HepG2 (cell line): Measurements from ENCODE around the gene ZNF211. TPM values are rescaled to one million over a fixed set of nuclear protein-coding genes. Genes with fewer than 3 reads are reported as not detected.

ENCODE experiments used
- ATAC-seq: fragments of 200-7000 bp; cut with Tn5 transposase; 3 replicates; pipeline ENCODE4 v1.9.1; 2020; ENCODE audit warnings: mild to moderate bottlenecking, moderate library complexity
- BruUV-seq: library from RNA; stranded (reverse); fragments of 400-500 nt; replicated peaks from 2 replicates; lab custom pipeline; 2021; lab: Mats Ljungman, UMichigan
- CTCF ChIA-PET: fragments of 300-600 bp; formaldehyde crosslinking; extraction: SDS; loops from one replicate; lab custom pipeline; 2021; ENCODE audit warnings: low total read pairs, inconsistent platforms, low intra/inter-chr PET ratio; lab: Yijun Ruan, JAX
- POLR2A ChIA-PET: fragments of 350-600 bp; sonication (Branson Sonifier 250); formaldehyde crosslinking; loops from one replicate; lab custom pipeline; 2020; ENCODE audit warnings: antibody characterized with exemption, inconsistent platforms; lab: Yijun Ruan, JAX
- DNase-seq: peaks from one replicate; pipeline ENCODE4 v3.0.0-alpha.2; 2015; ENCODE audit warnings: low spot score
- FAIRE-seq: peaks from 3 replicates; lab custom pipeline; 2011; peaks lifted over from hg19 to GRCh38; lab: Jason Lieb, UNC
- H2AFZ ChIP-seq: one replicate; pipeline ENCODE4 v1.6.1; 2011; ENCODE audit warnings: low read length, inconsistent platforms
- H3K27ac ChIP-seq: fragments of 300-600 bp; 3 replicates; pipeline ENCODE4 v1.8.0; 2011; ENCODE audit warnings: mixed run types, mild to moderate bottlenecking, mixed read lengths, low read length, inconsistent platforms; ENCODE audit not compliant: insufficient read depth; ENCODE audit errors: extremely low read length
- H3K27me3 ChIP-seq, 2 experiments: fragments of 200-600 bp in 1 of 2; 2 replicates in 1 of 2; 3 replicates in 1 of 2; pipeline versions ENCODE4 v1.6.0 to v1.8.0; 2011; ENCODE audit warnings: low read length in 2 of 2, mild to moderate bottlenecking in 2 of 2, moderate library complexity in 2 of 2, inconsistent platforms in 1 of 2; ENCODE audit not compliant: insufficient read depth in 2 of 2, control insufficient read depth in 1 of 2
- H3K36me3 ChIP-seq, 2 experiments: fragments of 200-600 bp in 1 of 2; replicated peaks in 1 of 2; 2 replicates in 1 of 2; 3 replicates in 1 of 2; pipeline versions ENCODE4 v1.5.1 to v1.8.0; 2011; ENCODE audit warnings: low read length in 2 of 2, inconsistent platforms in 1 of 2; ENCODE audit not compliant: insufficient read depth in 2 of 2, control insufficient read depth in 1 of 2
- H3K4me1 ChIP-seq: 2 replicates; pipeline ENCODE4 v1.5.1; 2012; ENCODE audit warnings: low read length, inconsistent platforms; ENCODE audit not compliant: insufficient read depth
- H3K4me2 ChIP-seq: 2 replicates; pipeline ENCODE4 v1.6.0; 2011; ENCODE audit warnings: low read depth, low read length, inconsistent platforms
- H3K4me3 ChIP-seq, 3 experiments: fragments of 200-600 bp in 1 of 3; sonication (generic), shearing (Covaris generic) in 1 of 3; replicated peaks in 1 of 3; 2 replicates each; pipeline ENCODE4 v1.5.1; 2011 to 2016; ENCODE audit warnings: low read length in 3 of 3, inconsistent platforms in 2 of 3, low read depth in 2 of 3, mild to moderate bottlenecking in 2 of 3, control low read depth in 1 of 3, mixed read lengths in 1 of 3; ENCODE audit not compliant: insufficient read depth in 1 of 3
- H3K79me2 ChIP-seq: one replicate; pipeline ENCODE4 v1.6.1; 2011; ENCODE audit warnings: low read length, inconsistent platforms; ENCODE audit not compliant: insufficient read depth
- H3K9ac ChIP-seq: 2 replicates; pipeline ENCODE4 v1.6.0; 2011; ENCODE audit warnings: mild to moderate bottlenecking, low read depth, low read length, inconsistent platforms; ENCODE audit not compliant: insufficient read depth
- H3K9me3 ChIP-seq: 2 replicates; pipeline ENCODE4 v1.5.1; 2012; ENCODE audit warnings: mild to moderate bottlenecking, low read length
- H4K20me1 ChIP-seq: 2 replicates; pipeline ENCODE4 v1.6.0; 2011; ENCODE audit warnings: inconsistent platforms, mild to moderate bottlenecking, low read length, moderate library complexity; ENCODE audit not compliant: insufficient read depth
- ATF4 ChIP-seq, 2 experiments: fragments of 450-650 bp in 1 of 2; sonication (generic) in 1 of 2; formaldehyde crosslinking; IDR thresholded peaks; 2 replicates each; pipeline versions ENCODE4 v1.5.0 to v1.8.0; 2020 to 2022; ENCODE audit warnings: mild to moderate bottlenecking in 1 of 2, missing genetic modification reagents in 1 of 2
- CENPT ChIP-seq: sonication (generic); formaldehyde crosslinking; IDR thresholded peaks from 2 replicates; pipeline ENCODE4 v1.8.0; 2022; ENCODE audit warnings: low read depth, mild to moderate bottlenecking, moderate library complexity, missing genetic modification reagents
- FOXP4 ChIP-seq: sonication (generic); formaldehyde crosslinking; IDR thresholded peaks from 2 replicates; pipeline ENCODE4 v1.4.0; 2020; ENCODE audit warnings: missing genetic modification reagents
- GPN1 ChIP-seq: sonication (generic); formaldehyde crosslinking; IDR thresholded peaks from 2 replicates; pipeline ENCODE4 v1.5.1; 2020; ENCODE audit warnings: missing genetic modification reagents, borderline replicate concordance
- JARID2 ChIP-seq: sonication (generic); formaldehyde crosslinking; IDR thresholded peaks from 2 replicates; pipeline ENCODE4 v1.8.1; 2023; ENCODE audit warnings: missing genetic modification reagents, inconsistent platforms; ENCODE audit not compliant: insufficient replicate concordance
- MYNN ChIP-seq: sonication (generic); formaldehyde crosslinking; IDR thresholded peaks from 2 replicates; pipeline ENCODE4 v1.4.0; 2020; ENCODE audit warnings: mild to moderate bottlenecking, low read depth, missing genetic modification reagents
- NFKB2 ChIP-seq: sonication (generic); formaldehyde crosslinking; IDR thresholded peaks from 2 replicates; pipeline ENCODE4 v1.4.0; 2020; ENCODE audit warnings: missing genetic modification reagents, borderline replicate concordance
- RCOR2 ChIP-seq: IDR thresholded peaks from 2 replicates; pipeline ENCODE4 v1.6.1; 2016; ENCODE audit warnings: missing biosample characterization, missing genetic modification reagents
- SALL2 ChIP-seq: sonication (generic); formaldehyde crosslinking; IDR thresholded peaks from 2 replicates; pipeline ENCODE4 v1.8.1; 2023; ENCODE audit warnings: mild to moderate bottlenecking, missing genetic modification reagents, inconsistent platforms
- STAG1 ChIP-seq: sonication (generic); formaldehyde crosslinking; IDR thresholded peaks from 2 replicates; pipeline ENCODE4 v1.4.0; 2020; ENCODE audit warnings: missing genetic modification reagents
- TAF1 ChIP-seq: sonication (generic); formaldehyde crosslinking; IDR thresholded peaks from 2 replicates; pipeline ENCODE4 v1.4.0; 2020; ENCODE audit warnings: missing genetic modification reagents
- ZBTB8A ChIP-seq: sonication (generic); formaldehyde crosslinking; IDR thresholded peaks from 2 replicates; pipeline ENCODE4 v1.4.0; 2020; ENCODE audit warnings: mild to moderate bottlenecking, low read depth, missing genetic modification reagents, borderline replicate concordance
- ZNF260 ChIP-seq: sonication (generic); formaldehyde crosslinking; IDR thresholded peaks from 2 replicates; pipeline ENCODE4 v1.4.0; 2020; ENCODE audit warnings: missing genetic modification reagents, low read depth, mild to moderate bottlenecking, borderline replicate concordance
- ZNF510 ChIP-seq: sonication (generic); formaldehyde crosslinking; IDR thresholded peaks from 2 replicates; pipeline ENCODE4 v1.4.0; 2020; ENCODE audit warnings: low read depth, mild to moderate bottlenecking, missing genetic modification reagents
- ZNF615 ChIP-seq: sonication (generic); formaldehyde crosslinking; IDR thresholded peaks from 2 replicates; pipeline ENCODE4 v1.5.0; 2020; ENCODE audit warnings: mild to moderate bottlenecking, missing genetic modification reagents, borderline replicate concordance
- WGBS: methylation state at CpG from one replicate; pipeline ENCODE4 v1.1.6; 2017; ENCODE audit warnings: low lambda C conversion rate; 5-methylcytosine and 5-hydroxymethylcytosine counted together
- in situ Hi-C: cut with HindIII; loops from 2 replicates; pipeline ENCODE4 v1.10.0; 2017; ENCODE audit warnings: low pct_unique_long_range_greater_than_20kb; ENCODE audit not compliant: extremely low pct_ligation_motif_present
- intact Hi-C: fragments of 100-400 bp; cut with micrococcal nuclease; formaldehyde crosslinking; loops from one replicate; pipeline ENCODE4 v1.10.0; 2022; ENCODE audit not compliant: unreplicated experiment
- polyA plus RNA-seq, 8 experiments: library from polyadenylated mRNA; depleted of rRNA in 3 of 8; stranded (reverse) in 7 of 8; unstranded in 1 of 8; fragments of >200 nt; fragmentation: Illumina TruSeq in 4 of 8; extraction: Trizol in 4 of 8; gene quantifications; 2 replicates each; pipeline versions ENCODE4 v1.2.1 to v1.2.3, GENCODE V29; 2011 to 2016; ENCODE audit warnings: low read depth in 4 of 8, missing spikeins in 1 of 8, mixed read lengths in 1 of 8; ENCODE audit not compliant: insufficient read depth in 1 of 8
- total RNA-seq, 5 experiments: library from RNA; depleted of rRNA; stranded (reverse); fragments of >200 nt; fragmentation: Illumina TruSeq; extraction: Trizol; gene quantifications; 2 replicates each; pipeline ENCODE4 v1.2.3, GENCODE V29; 2016; ENCODE audit warnings: low read depth in 1 of 5
- TF ChIP-seq, protein P1 (sequence below): sonication (generic); formaldehyde crosslinking; IDR thresholded peaks from 2 replicates; pipeline ENCODE4 v1.5.1; 2020; ENCODE audit warnings: missing genetic modification reagents, mild to moderate bottlenecking, borderline replicate concordance
- TF ChIP-seq, protein P2 (sequence below): IDR thresholded peaks from 2 replicates; pipeline ENCODE4 v1.6.1; 2018; ENCODE audit warnings: missing genetic modification reagents, mild to moderate bottlenecking, missing compliant biosample characterization

Gene ZNF211
- total and polyA plus RNA-seq, 2 of the 13 experiments (the other 11 are each of a cell fraction or from before 2014, with no cell fraction given): 9.9 to 11.2 TPM

GRCh38 chr19:57613941-57614743 lies 18.8 kb upstream of the ZNF211 start, which contains the start of gene ZNF134:
Gene ZNF134 (plus strand): TSS chr19:57614242. CDS start chr19:57619469, 5,227 bp downstream.
- POLR2A ChIA-PET: interaction anchor here (0.6 to 1.7 kb wide), 5 partner anchors 19 to 302 kb away, joined by 3 to 14 read pairs (median 4); partner anchors contain the start of genes ZNF211, ZNF417 and ZNF551
- no peak; the same call in 1 of the 2 replicates for TF ChIP-seq NFKB2 (CRISPR knock-in tag)
- no peak for TF ChIP-seq ZNF615 (CRISPR knock-in tag)
- TF ChIP-seq TAF1 (CRISPR knock-in tag): peak; percentile 68
- TF ChIP-seq, protein P1, sequence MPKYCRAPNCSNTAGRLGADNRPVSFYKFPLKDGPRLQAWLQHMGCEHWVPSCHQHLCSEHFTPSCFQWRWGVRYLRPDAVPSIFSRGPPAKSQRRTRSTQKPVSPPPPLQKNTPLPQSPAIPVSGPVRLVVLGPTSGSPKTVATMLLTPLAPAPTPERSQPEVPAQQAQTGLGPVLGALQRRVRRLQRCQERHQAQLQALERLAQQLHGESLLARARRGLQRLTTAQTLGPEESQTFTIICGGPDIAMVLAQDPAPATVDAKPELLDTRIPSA (CRISPR knock-in tag): no peak
- no peak for TF ChIP-seq RCOR2 (CRISPR knock-in tag)
- no peak for TF ChIP-seq ZNF260 (CRISPR knock-in tag)
- no peak for TF ChIP-seq CENPT (CRISPR knock-in tag)
- TF ChIP-seq MYNN (CRISPR knock-in tag): no peak; the same call in 1 of the 2 replicates
- 0 out of 2 replicates have a peak, but pooled peaks have one; percentile 59 for TF ChIP-seq ZNF510 (CRISPR knock-in tag)
- no peak; a peak in 1 of 4 replicates for TF ChIP-seq ATF4 (CRISPR knock-in tag; IDR thresholded peaks at IDR 0.05)
- no peak; the same call in 1 of the 2 replicates for TF ChIP-seq ZBTB8A
- TF ChIP-seq, protein P2, sequence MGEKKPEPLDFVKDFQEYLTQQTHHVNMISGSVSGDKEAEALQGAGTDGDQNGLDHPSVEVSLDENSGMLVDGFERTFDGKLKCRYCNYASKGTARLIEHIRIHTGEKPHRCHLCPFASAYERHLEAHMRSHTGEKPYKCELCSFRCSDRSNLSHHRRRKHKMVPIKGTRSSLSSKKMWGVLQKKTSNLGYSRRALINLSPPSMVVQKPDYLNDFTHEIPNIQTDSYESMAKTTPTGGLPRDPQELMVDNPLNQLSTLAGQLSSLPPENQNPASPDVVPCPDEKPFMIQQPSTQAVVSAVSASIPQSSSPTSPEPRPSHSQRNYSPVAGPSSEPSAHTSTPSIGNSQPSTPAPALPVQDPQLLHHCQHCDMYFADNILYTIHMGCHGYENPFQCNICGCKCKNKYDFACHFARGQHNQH (CRISPR knock-in tag): no peak; the same call in 1 of the 2 replicates
- TF ChIP-seq JARID2 (CRISPR knock-in tag): no peak
- peak; percentile 55; the same call in 1 of the 2 replicates for TF ChIP-seq SALL2 (CRISPR knock-in tag)
- peak; percentile 25; the same call in 1 of the 2 replicates for TF ChIP-seq STAG1 (CRISPR knock-in tag)
- no peak for TF ChIP-seq GPN1
- 0 out of 2 replicates have a peak, but pooled peaks have one; percentile 23 for TF ChIP-seq FOXP4 (CRISPR knock-in tag)

More at GRCh38 chr19:57613941-57614743, 18.8 kb upstream of the ZNF211 start, which contains the start of gene ZNF134:
- H3K9ac ChIP-seq: peak within 1 kb of the TSS; percentile 89
- H3K79me2 ChIP-seq: peaks cover 51% of the 10 kb centered on the region
- peak within 1 kb of the TSS; percentile 52 for H2AFZ ChIP-seq
- FAIRE-seq (peak; percentile 89), ATAC-seq (peak; percentile 99), DNase-seq (peak; percentile 87)
- CTCF ChIA-PET: no interaction called here
- H4K20me1 ChIP-seq: no peaks in the 10 kb centered on the region
- peak within 1 kb of the TSS; percentile 96 for H3K4me2 ChIP-seq
- peaks cover 14 to 32% of the 10 kb centered on the region in 2 experiments for H3K36me3 ChIP-seq
- no peaks in the 10 kb centered on the region; a peak in 1 of 5 replicates for H3K27me3 ChIP-seq
- BruUV-seq: TSS peak; percentile 70
- H3K4me3 ChIP-seq: peak within 1 kb of the TSS; percentile 92 to 97 (median 97)
- peaks cover 8% of the 10 kb centered on the region; the same call in 1 of the 2 replicates for H3K9me3 ChIP-seq
- 5% methylated on average over 14 of the region's 64 CpGs for WGBS
- peaks cover 42% of the 10 kb centered on the region for H3K4me1 ChIP-seq
- intact Hi-C loops (loop anchor here (1.0 to 2.0 kb wide), 2 partner anchors 35 to 251 kb away; partner anchors contain the start of genes TRAPPC2B and ZNF547), in situ Hi-C loops (no loop called here)
- H3K27ac ChIP-seq: peak within 1 kb of the TSS; percentile 59
